Thoracic aorta (tissue), 2 donors: ENCODE measurements around the gene GARS1. TPM values are rescaled to one million over a fixed set of nuclear protein-coding genes. Genes with fewer than 3 reads are reported as not detected.

Source experiments
- ATAC-seq: fragments of 150-250 bp; one replicate; pipeline ENCODE4 v1.8.0; 2017; ENCODE audit warnings: low read depth; ENCODE audit not compliant: insufficient number of reproducible peaks, low FRiP score
- DNase-seq: peaks from one replicate; pipeline ENCODE4 v3.0.0-alpha.2; 2020; ENCODE audit warnings: low spot score
- H3K27ac ChIP-seq, 2 donors: fragments of 200-600 bp; sonication (generic); 1 replicate in 1 of 2; 2 replicates in 1 of 2; pipeline ENCODE4 v1.5.1; 2016; ENCODE audit warnings: mild to moderate bottlenecking in 2 of 2, moderate library complexity in 2 of 2
- H3K27me3 ChIP-seq: fragments of 200-600 bp; sonication (generic); replicated peaks from 2 replicates; pipeline ENCODE4 v1.6.0; 2016; ENCODE audit warnings: mild to moderate bottlenecking; ENCODE audit not compliant: insufficient read depth
- H3K36me3 ChIP-seq: fragments of 200-600 bp; sonication (generic); one replicate; pipeline ENCODE4 v1.5.1; 2016
- H3K4me1 ChIP-seq, 2 donors: fragments of 200-600 bp; sonication (generic); 1 replicate in 1 of 2; 2 replicates in 1 of 2; pipeline versions ENCODE4 v1.5.1 to v1.6.0; 2016; ENCODE audit warnings: low read depth in 2 of 2, mild to moderate bottlenecking in 1 of 2; ENCODE audit not compliant: control insufficient read depth in 1 of 2
- H3K4me3 ChIP-seq: fragments of 200-600 bp; sonication (generic); 2 replicates; pipeline ENCODE4 v1.5.1; 2016; ENCODE audit warnings: mild to moderate bottlenecking
- H3K9me3 ChIP-seq: fragments of 200-600 bp; sonication (generic); 2 replicates; pipeline ENCODE4 v1.5.1; 2016
- CTCF ChIP-seq: fragments of 200-600 bp; sonication (generic); IDR thresholded peaks from one replicate; pipeline ENCODE4 v1.5.1; 2019; ENCODE audit warnings: antibody characterized with exemption
- total RNA-seq, 2 donors: library from RNA; depleted of rRNA; stranded (reverse); fragments of >200 nt; gene quantifications; one replicate each; pipeline versions ENCODE4 v1.1.0 to v1.2.3, GENCODE V29; 2016

The GARS1 gene
- total RNA-seq, 2 donors from 2014 or later, result 76.5 to 81.6 TPM

- TF ChIP-seq CTCF, result no peak
- no peaks in the 10 kb centered on the region for H3K9me3 ChIP-seq
- H3K27me3 ChIP-seq, result no peaks in the 10 kb centered on the region
These were observed 86.7 kb downstream of the GARS1 start for GRCh38 chr7:30681331-30681797.

GRCh38 chr7:30681815-30682211, 87.1 kb downstream of the GARS1 start:
- Histone ChIP-seq H3K27ac (no peak overlapping the region), H3K4me1 (peaks cover 10 to 19% of the 10 kb centered on the region in 2 donors), H3K36me3 (no peaks in the 10 kb centered on the region), H3K27me3 (no peaks in the 10 kb centered on the region), H3K9me3 (no peaks in the 10 kb centered on the region), H3K4me3 (peak overlapping the region; percentile 74)
- TF ChIP-seq CTCF, result no peak
- no peak for DNase-seq
- no peak for ATAC-seq

More at GRCh38 chr7:30681331-30681797, 86.7 kb downstream of the GARS1 start:
- ATAC-seq (no peak), DNase-seq (no peak)
- Histone ChIP-seq H3K27ac (no peak overlapping the region), H3K36me3 (no peaks in the 10 kb centered on the region), H3K4me1 (peaks cover 10 to 19% of the 10 kb centered on the region in 2 donors), H3K4me3 (peak overlapping the region; percentile 74)

- Histone ChIP-seq H3K27me3 (no peaks in the 10 kb centered on the region), H3K27ac (no peak within 1 kb of the TSS), H3K4me3 (peak within 1 kb of the TSS; percentile 74), H3K9me3 (no peaks in the 10 kb centered on the region), H3K4me1 (peaks cover 10 to 19% of the 10 kb centered on the region in 2 donors), H3K36me3 (no peaks in the 10 kb centered on the region)
- DNase-seq, result no peak
- peak; percentile 21 for TF ChIP-seq CTCF
- no peak for ATAC-seq
These were observed 87.8 kb downstream of the GARS1 start, which contains the start of gene CRHR2 for GRCh38 chr7:30682212-30683083. CRHR2 (minus strand) TSS chr7:30682456; CDS start chr7:30682280, 176 bp downstream.

GRCh38 chr7:30683306-30683705, 88.6 kb downstream of the GARS1 start:
- Histone ChIP-seq H3K9me3 (no peaks in the 10 kb centered on the region), H3K4me1 (peaks cover 10 to 19% of the 10 kb centered on the region in 2 donors), H3K4me3 (no peak overlapping the region), H3K36me3 (no peaks in the 10 kb centered on the region), H3K27me3 (no peaks in the 10 kb centered on the region), H3K27ac (no peak overlapping the region)
- no peak for TF ChIP-seq CTCF
- ATAC-seq, result no peak
- DNase-seq, result no peak

Other genes starting within 250 kb of the GARS1 start
- gene NOD1, start 116.1 kb upstream of the GARS1 start, total RNA-seq, result 10 to 100 TPM; 16.2 to 47.0 TPM
- gene GGCT, start 90.0 kb upstream of the GARS1 start, total RNA-seq, result 10 to 100 TPM; 11.8 to 24.6 TPM
- under 1 TPM in 1 of 2 donors, not detected in 1; 0.21 TPM for gene CRHR2, start 87.6 kb downstream of the GARS1 start, total RNA-seq
- 100 to 1,000 TPM; 137 to 243 TPM for gene INMT, start 157.3 kb downstream of the GARS1 start, total RNA-seq
- gene MINDY4, start 176.5 kb downstream of the GARS1 start, total RNA-seq, result 10 to 100 TPM; 32.0 to 44.0 TPM